Pancreas (tissue), 10 donors: ENCODE results near the gene ARHGAP5. TPM values are rescaled to one million over a fixed set of nuclear protein-coding genes. Genes with fewer than 3 reads are reported as not detected.

Experiments
- ATAC-seq, 4 donors: fragments of 200-7000 bp; cut with Tn5 transposase; one replicate each; pipeline versions ENCODE4 v1.8.0 to v1.9.1; 2020; ENCODE audit warnings: mild to moderate bottlenecking in 4 of 4, moderate library complexity in 4 of 4
- DNase-seq, 6 donors: peaks; one replicate each; pipeline ENCODE4 v3.0.0-alpha.2; 2020
- FAIRE-seq: peaks from 2 replicates; lab custom pipeline; 2012; peaks lifted over from hg19 to GRCh38; lab: Jason Lieb, UNC
- H3K27ac ChIP-seq, 4 donors: fragments of 200-600 bp; sonication (generic); 1 replicate in 3 of 4; 2 replicates in 1 of 4; pipeline versions ENCODE4 v1.5.0 to v1.8.0; 2020
- H3K27me3 ChIP-seq, 4 donors: fragments of 200-600 bp; one replicate each; pipeline ENCODE4 v1.8.0; 2021
- H3K36me3 ChIP-seq, 3 donors: fragments of 200-600 bp; sonication (generic) in 1 of 3; one replicate each; pipeline versions ENCODE4 v1.5.0 to v1.8.0; 2020 to 2021
- H3K4me1 ChIP-seq, 3 donors: fragments of 200-600 bp; one replicate each; pipeline ENCODE4 v1.8.0; 2021
- H3K4me3 ChIP-seq, 4 donors: fragments of 200-600 bp; sonication (generic) in 2 of 4; one replicate each; pipeline versions ENCODE4 v1.5.0 to v1.8.0; 2020 to 2021
- H3K9me3 ChIP-seq, 4 donors: fragments of 200-600 bp; one replicate each; pipeline ENCODE4 v1.8.0; 2021
- WGBS, 2 donors: extraction: QIAGEN DNeasy Blood & Tissue Kit; methylation state at CpG; one replicate each; pipeline ENCODE4 v1.1.7; 2013; 5-methylcytosine and 5-hydroxymethylcytosine counted together
- intact Hi-C, 3 donors: fragments of 100-400 bp; cut with DNase I; formaldehyde crosslinking; loops; one replicate each; pipeline versions ENCODE4 v1.11.1 to v1.14.2; 2022
- polyA plus RNA-seq, 2 donors: library from polyadenylated mRNA; stranded (reverse); fragments of 200-250 nt; gene quantifications; one replicate each; pipeline ENCODE4 v1.2.3, GENCODE V29; 2013
- total RNA-seq, 6 donors: library from RNA; stranded (reverse); fragmentation: NEBNext Ultra II Directional in 4 of 6; extraction: Animal tissue kit (Norgen Biotek cat#: 25700) in 4 of 6; gene quantifications; one replicate each; pipeline versions ENCODE4 v1.2.1 to v1.2.4, GENCODE V29; 2021 to 2023
- TF ChIP-seq, protein P1 (sequence below), 4 donors: fragments of 200-600 bp; sonication (generic) in 3 of 4; IDR thresholded peaks; one replicate each; pipeline versions ENCODE4 v1.5.0 to v1.8.0; 2021; ENCODE audit warnings: antibody characterized with exemption in 4 of 4
- donor health status: healthy with polysubstance abuse.
- donor health status: DM: no; HTN: no; CAD: no; lungs with moderate emphysema.
- donor health status: DM: no; HTN: no; CAD: no.
- donor health status: control.
- donor health status: control.
- donor health status: Bipolar disorder and iron deficiency.
- donor health status: DM: yes; HTN: yes; CAD: no.
- donor health status: DM: no; HTN: no; CAD: no.
- donor health status: DM: no; HTN: no; CAD: no.
- donor health status: DM: yes; HTN: yes; CAD: no.

The ARHGAP5 gene
- total and polyA plus RNA-seq, 8 donors: 7.1 to 81.8 (median 53.1) TPM

DNA sequence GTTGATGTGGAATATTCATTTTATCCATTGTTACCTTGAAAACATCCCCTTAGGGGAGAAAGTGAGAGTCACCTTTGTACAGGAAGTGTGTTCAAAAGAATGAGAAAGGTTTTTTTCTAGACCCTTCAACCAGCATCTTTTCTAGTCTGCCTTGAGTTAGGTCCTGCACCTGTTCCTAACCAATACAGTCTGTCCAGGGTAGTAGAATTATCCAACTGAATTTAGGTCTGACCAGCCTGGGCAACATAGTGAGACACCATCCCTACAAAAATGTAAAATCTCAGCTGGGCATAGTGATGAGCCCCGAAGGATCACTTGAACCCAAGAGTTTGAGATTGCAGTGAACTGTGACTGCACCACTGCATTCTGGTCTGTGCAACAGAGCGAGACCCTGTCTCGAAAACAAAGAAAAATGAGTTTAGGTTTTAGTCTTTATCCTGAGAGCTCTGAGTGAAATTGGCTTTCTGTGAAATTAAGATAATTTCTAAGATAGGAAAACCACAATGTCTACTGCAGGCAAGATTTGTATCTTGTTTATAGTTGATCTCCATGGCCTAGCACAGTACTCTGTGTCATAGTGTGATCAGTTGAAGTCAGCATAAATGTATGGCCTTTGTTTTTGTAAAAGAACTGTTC is 25.2 kb downstream of the ARHGAP5 start:
- H3K4me1 ChIP-seq: peaks cover 0 to 17% (median 0%) of the 10 kb centered on the region in 3 donors
- no peaks in the 10 kb centered on the region for H3K36me3 ChIP-seq
- WGBS, 2 donors: 95 to 96% methylated on average over 3 of the region's 3 CpGs
- no peak overlapping the region for H3K4me3 ChIP-seq
- TF ChIP-seq, protein P1, sequence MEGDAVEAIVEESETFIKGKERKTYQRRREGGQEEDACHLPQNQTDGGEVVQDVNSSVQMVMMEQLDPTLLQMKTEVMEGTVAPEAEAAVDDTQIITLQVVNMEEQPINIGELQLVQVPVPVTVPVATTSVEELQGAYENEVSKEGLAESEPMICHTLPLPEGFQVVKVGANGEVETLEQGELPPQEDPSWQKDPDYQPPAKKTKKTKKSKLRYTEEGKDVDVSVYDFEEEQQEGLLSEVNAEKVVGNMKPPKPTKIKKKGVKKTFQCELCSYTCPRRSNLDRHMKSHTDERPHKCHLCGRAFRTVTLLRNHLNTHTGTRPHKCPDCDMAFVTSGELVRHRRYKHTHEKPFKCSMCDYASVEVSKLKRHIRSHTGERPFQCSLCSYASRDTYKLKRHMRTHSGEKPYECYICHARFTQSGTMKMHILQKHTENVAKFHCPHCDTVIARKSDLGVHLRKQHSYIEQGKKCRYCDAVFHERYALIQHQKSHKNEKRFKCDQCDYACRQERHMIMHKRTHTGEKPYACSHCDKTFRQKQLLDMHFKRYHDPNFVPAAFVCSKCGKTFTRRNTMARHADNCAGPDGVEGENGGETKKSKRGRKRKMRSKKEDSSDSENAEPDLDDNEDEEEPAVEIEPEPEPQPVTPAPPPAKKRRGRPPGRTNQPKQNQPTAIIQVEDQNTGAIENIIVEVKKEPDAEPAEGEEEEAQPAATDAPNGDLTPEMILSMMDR (IDR thresholded peaks at IDR 0.05): no peak
- ATAC-seq (no peak), DNase-seq (no peak), FAIRE-seq (no peak)
- no peak overlapping the region for H3K27ac ChIP-seq
- H3K9me3 ChIP-seq: no peaks in the 10 kb centered on the region
- intact Hi-C loops: no loop called here
- no peaks in the 10 kb centered on the region for H3K27me3 ChIP-seq

DNA sequence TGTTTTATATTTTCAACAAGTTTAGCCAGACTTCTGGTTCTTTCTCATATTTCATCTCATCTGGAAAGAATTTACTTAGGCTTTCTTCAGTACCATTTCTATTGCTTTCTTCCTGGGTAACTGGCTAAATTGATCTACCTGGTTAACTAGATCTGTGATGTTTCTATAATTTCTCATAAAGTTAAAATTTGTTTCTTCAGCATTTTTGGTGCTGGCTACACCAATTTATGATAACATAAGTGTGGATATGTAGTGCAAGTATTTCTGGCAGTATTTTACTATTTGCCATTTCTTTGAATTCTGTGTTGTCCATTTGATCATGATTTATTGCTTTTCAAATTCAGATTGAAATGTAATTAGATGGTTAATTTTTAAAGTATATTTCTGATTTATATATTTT is 25.9 kb downstream of the ARHGAP5 start:
- DNase-seq (no peak), FAIRE-seq (no peak)

DNA sequence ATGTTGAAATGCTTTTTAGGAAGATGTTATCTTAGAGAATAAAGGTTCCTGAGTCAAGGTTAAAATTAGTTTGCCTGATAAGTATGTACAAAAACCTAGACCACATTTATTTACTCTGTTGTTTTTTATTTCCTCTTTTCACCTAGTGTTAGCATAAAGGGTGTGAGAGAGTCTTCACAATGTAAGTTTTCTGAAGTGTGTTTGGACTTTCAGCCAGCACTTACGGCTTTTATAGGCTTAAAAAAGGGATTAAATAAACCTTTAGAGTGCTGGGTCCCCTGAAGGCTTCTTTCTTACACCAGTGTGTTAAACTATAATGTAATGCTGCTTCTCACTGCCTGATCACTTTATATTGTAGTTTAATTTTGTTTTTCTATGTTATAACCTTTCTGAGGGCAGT is 27.2 kb downstream of the ARHGAP5 start:
- Histone ChIP-seq H3K9me3 (no peaks in the 10 kb centered on the region), H3K27ac (no peak overlapping the region), H3K4me1 (peaks cover 0 to 19% (median 0%) of the 10 kb centered on the region in 3 donors), H3K36me3 (no peaks in the 10 kb centered on the region), H3K4me3 (no peak overlapping the region), H3K27me3 (no peaks in the 10 kb centered on the region)
- 88 to 96% methylated on average over 1 of the region's 1 CpG for WGBS, 2 donors
- FAIRE-seq: no peak
- intact Hi-C loops: no loop called here
- no peak for ATAC-seq
- TF ChIP-seq, protein P1 (IDR thresholded peaks at IDR 0.05): no peak
- no peak for DNase-seq

More for the DNA sequence above, 25.9 kb downstream of the ARHGAP5 start:
- Histone ChIP-seq H3K27me3 (no peaks in the 10 kb centered on the region), H3K27ac (no peak overlapping the region), H3K4me1 (peaks cover 0 to 19% (median 0%) of the 10 kb centered on the region in 3 donors), H3K9me3 (no peaks in the 10 kb centered on the region), H3K4me3 (no peak overlapping the region), H3K36me3 (no peaks in the 10 kb centered on the region)
- no peak for ATAC-seq
- intact Hi-C loops: no loop called here
- TF ChIP-seq, protein P1 (IDR thresholded peaks at IDR 0.05): no peak

DNA sequence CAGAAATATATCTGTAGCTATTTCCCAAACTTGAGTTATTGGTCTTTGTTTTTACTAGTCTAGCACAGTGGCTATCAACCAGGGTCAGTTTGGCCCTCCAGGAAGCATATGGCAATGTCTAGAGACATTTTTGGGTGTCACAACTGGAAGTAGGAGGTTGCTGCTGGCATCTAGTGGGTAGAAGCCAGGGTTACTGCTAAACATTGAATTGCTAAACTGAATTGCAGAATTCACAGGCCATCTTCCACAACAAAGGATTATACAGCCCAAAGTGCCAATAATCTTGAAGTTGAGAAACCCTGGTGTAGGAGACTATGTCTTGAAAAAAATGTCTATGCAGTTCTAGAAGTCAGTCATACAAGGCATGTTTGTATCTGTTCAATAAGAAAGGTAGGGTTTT is 27.7 kb downstream of the ARHGAP5 start:
- Histone ChIP-seq H3K9me3 (no peaks in the 10 kb centered on the region), H3K27me3 (no peaks in the 10 kb centered on the region), H3K4me3 (no peak overlapping the region), H3K27ac (no peak overlapping the region), H3K4me1 (peaks cover 0 to 19% (median 0%) of the 10 kb centered on the region in 3 donors), H3K36me3 (no peaks in the 10 kb centered on the region)
- FAIRE-seq (no peak), ATAC-seq (peak in 1 of 4 donors; percentile 19), DNase-seq (no peak)
- TF ChIP-seq, protein P1 (IDR thresholded peaks at IDR 0.05): no peak
- intact Hi-C loops: no loop called here
